Hepatocyte (in vitro differentiated cells): Measurements from ENCODE around the gene SLC12A7.

Experiments used
- CTCF ChIP-seq: fragments of 200-600 bp; sonication (generic); IDR thresholded peaks from 2 replicates; pipeline ENCODE4 v1.5.1; 2016; ENCODE audit warnings: antibody characterized with exemption, mild to moderate bottlenecking; ENCODE audit not compliant: poor library complexity
- EZH2 ChIP-seq: fragments of 200-600 bp; sonication (generic); IDR thresholded peaks from 2 replicates; pipeline ENCODE4 v1.6.1; 2016; ENCODE audit warnings: antibody characterized with exemption, mild to moderate bottlenecking, borderline replicate concordance
- EZH2phosphoT487 ChIP-seq: fragments of 200-600 bp; sonication (generic); IDR thresholded peaks from one replicate; pipeline ENCODE4 v1.6.1; 2018; ENCODE audit warnings: antibody characterized with exemption, mild to moderate bottlenecking, low read depth, moderate library complexity; ENCODE audit not compliant: unreplicated experiment, severe bottlenecking

- TF ChIP-seq CTCF = no peak
- no peak for TF ChIP-seq EZH2
- TF ChIP-seq EZH2phosphoT487 = no peak
Observed at GRCh38 chr5:1079961-1080360, 31.9 kb downstream of the SLC12A7 start.
